HG03045 (cell line): ENCODE measurements around the gene ANGEL2.
"Not testable (repeated sequence)": the region's sequence is repeated elsewhere in the genome, so short reads cannot be mapped to it uniquely, and the experiment has no call there.

ENCODE experiments used
- ATAC-seq: cut with Tn5 transposase; IDR thresholded peaks from one replicate; pipeline ENCODE4 v1.9.1; 2021; ENCODE audit warnings: mild to moderate bottlenecking, moderate library complexity; ENCODE audit not compliant: unreplicated experiment

Gene ANGEL2

DNA sequence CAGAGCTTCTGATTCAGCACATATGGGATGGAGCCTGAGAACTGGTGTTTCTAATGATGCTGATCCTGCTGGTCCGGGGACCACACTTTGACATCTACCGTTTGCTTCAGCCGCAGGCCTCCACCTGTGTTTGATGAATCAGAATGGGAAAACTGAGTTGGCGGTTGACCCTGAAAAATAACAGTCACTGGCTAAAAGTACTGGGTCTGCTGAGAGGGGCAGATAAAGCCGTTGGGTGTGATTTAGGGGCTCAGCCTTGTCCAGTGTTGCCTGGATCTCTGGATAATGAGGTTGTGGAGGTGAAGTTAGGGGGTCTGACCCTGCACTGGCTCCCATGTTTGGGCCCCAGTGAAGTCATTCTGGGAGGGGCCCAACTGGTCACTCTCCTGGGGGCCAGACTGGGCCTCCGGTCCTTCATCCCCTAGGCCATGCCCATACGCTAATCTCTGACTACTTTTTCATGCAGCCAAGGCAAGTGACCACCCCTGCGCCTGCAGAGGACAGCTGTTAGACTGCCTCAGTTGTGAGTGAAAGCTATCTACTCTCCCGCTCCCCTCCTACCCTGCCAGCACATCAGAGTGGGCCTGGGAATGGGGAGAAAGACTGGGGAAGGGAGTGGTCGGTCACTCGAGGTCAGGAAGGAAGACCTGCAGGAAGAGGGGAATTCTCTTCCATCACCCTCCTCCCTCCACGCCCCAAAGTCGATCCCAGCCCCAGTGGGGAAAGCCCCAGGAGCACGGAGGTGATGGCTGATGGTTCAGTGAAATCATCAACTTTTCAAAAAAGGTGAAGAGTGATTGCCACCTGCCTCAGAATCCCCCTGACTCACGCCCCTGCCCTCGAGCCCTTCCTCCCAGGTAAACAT, 37.7 kb downstream of the ANGEL2 start:
- peak; percentile 38 for ATAC-seq

DNA sequence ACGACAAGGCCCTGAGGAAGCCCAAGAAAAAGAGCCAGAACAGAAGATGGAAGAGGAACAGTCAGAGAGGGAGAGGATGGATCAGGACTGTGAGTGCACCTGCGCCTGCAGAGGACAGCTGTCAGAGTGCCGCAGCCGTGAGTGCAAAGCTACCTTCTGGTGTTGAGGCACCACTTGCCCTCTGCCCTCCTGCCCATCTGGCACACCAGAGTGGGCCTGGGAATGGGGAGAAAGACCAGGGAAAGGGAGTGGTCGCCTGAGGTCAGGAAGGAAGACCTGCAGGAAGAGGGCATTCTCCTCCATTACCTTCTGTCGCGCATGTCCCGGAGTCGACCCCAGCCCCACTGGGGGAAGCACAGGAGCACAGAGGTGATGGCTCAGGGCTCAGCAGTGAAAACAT, 39.1 kb downstream of the ANGEL2 start:
- no peak for ATAC-seq

DNA sequence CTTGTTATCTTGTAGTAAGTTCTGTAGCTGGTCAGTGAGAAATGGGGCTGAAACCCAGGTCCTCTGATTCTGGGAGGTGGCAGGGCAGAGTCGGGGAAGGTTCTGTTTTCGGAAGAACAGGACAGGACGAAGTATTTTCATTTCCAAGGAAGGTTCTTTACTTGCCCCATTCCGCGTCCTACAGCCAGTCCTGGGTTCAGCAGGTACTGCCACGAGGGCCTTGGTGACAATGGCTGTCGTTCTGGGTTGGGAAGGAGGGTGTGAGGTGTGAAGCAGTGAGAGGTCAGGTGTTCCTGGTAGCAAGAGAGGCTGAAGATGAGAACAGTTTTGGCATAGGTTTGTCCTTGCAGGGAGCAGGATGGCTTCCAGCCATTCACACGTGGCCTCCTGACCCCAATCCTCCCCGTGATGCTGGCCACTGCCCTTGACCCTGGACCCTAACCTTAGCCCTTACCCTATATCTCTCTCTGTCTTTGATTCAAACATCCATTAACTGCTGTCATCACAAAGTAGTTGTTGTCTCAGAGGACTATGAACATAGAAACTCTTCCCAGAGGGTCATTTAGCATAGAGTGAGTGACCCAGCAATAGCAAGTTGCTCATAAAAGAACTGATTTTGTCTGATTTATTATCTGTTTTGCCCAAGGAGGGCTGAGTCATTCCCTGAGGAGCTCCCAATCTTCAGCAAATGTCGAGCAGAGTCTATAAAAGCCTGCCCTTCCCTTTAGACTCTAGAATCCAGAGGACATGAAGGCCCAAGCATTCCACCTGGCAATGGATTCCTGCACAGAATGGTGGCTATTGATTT, 40.4 kb downstream of the ANGEL2 start:
- ATAC-seq, result no peak

DNA sequence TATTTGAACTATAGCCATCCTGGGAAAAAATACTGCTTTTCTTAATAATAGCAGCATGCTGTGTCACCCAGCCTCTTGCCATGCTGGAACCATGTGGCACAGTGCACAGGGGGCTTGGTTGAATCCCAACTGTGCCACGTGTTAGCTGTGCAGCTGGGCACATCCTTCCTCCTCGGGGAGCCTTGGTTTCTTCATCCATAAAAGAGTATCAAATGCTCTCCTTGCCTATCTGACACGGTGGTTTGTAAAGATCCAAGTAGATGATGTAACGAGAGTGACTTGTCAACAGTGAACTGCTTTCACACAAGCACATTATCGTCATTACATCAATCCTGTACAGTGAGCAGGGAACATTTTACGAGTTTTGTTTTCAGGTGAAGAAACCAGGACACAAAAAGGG, 41.0 kb downstream of the ANGEL2 start:
- ATAC-seq, result no peak

DNA sequence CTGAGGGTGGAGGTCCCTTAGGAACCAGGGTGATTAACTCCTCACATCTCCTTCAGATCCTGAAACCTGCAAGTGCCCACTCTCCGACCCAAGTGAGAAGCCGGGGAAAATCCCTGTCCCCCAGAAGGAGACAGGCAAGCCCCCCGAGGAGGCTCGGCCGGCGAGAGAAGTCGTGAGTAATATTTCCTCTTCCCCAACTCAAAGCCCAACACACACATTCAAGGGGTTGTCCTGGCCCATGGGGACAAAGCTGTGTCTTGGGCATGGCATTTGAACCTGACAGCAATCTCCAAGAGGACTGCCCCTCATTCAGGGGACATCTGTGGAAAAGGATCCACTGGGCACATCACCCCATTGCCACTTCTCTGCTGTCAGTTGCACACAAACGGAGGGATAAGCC, 41.8 kb downstream of the ANGEL2 start:
- ATAC-seq, result no peak

DNA sequence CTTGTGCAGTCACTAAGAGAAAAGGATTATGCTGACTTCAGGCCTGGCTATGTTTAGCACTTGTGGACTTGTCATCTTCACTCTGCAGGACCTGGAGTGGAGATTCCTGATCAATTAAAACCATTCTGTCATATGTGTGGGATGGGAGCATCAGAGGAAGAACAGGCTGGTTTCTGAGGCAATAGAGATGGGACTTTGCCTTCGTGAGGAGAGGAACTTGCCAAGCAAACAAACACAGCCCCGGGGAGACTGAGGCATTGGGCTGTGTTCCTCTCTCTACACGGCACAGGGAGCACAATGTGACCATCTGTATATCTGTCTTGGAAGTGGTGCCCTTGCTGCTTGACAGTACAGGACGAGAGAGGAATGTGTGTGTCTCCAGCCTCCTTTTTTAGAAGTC, 42.2 kb downstream of the ANGEL2 start:
- ATAC-seq, result no peak

DNA sequence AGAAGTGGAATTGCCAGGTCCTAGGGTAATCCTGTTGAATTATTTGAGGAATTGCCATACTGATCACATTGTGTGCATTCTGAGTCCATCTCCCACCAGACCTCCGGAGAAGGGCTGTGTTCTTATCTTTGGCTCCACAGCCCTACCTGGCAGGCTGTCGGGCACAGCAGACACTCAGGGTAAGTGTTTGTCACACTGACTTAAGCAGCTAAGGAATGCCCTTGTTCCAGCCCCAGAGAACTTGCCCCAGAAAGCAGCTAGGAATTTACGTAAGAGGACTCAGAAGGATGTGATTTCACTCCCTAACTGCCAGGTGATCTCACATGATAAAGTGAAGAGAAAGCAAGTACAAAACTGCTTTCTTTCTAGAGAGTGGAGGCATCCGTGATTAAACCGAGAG, 44.4 kb downstream of the ANGEL2 start:
- ATAC-seq, result no peak

DNA sequence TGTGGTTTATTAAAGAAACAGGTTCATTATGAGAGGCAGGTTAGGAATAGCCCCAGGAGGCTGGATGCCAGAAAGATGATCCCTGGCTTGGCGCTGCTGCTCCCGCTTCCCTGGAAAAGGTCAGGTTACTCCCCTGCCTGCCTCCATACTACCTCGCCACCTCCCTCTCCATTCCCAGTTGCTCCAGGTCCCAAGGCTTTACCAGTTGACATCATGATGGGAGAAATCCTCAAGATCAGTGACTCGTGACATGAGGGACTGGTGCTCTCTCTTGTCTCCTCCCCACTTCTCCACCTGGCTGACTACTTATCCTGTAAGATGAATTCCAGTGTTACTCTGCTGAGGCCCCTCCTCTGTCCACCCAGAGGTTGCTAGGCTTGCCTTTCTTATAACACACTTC, 45.6 kb downstream of the ANGEL2 start:
- ATAC-seq, result no peak

DNA sequence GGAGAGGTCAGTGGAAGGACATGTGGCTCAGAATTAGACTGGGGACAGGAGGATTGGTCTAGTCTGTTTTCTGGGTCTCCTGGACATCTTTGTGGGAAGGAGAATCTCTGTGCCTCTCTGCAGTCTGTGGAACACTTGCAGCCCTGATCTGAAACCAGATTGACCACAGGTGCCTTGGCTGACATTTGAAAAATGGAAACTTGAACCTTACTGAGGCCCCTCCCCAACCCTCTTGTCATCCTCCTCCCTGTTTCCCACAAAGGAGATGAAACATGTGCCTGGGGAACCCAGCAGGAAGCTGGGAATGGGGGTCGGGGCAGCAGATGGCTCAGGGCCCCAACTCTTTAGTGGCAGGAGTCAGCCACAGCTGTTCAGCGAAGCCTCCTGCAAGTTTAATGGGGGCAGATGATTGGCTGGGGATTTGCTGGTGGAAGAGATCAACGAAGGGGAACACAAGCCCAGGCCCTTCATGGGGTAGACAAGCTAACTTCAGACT, 47.3 kb downstream of the ANGEL2 start:
- no peak for ATAC-seq

DNA sequence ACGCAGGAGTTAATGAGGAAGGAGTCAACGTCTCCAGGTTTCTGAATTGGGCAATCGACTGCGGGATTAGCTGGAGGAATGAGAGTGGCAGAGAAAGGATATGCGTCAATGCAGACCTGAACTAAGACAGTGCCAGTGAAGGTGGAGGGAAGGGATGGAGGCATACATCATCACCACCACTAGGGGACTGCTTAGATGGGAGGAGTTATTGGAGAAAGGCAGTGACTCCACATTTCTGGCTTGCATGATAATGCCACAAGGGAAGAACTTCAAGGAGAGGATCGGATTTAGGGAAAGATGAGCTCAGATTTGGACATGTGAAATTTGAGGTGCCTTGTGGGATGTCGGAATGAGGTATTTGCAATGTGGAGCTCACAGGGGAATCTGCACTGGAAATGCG, 47.9 kb downstream of the ANGEL2 start:
- no peak for ATAC-seq

DNA sequence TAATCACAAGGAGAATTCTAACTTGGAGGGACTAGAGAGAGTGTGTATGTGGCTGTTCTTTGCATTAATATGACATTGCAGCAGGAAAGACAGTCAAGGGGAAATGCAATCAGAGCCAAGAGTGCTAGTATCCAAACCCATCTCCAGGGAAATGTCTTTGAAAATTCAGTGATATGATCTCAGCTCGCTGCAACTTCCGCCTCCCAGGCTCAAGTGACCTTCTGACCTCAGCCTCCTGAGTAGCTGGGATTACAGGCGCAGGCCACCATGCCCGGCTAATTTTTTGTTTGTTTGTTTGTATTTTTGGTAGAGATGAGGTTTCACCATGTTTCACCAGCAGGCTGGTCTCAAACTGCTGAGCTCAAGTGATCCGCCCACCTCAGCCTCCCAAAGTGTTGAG, 49.1 kb downstream of the ANGEL2 start:
- no peak for ATAC-seq

DNA sequence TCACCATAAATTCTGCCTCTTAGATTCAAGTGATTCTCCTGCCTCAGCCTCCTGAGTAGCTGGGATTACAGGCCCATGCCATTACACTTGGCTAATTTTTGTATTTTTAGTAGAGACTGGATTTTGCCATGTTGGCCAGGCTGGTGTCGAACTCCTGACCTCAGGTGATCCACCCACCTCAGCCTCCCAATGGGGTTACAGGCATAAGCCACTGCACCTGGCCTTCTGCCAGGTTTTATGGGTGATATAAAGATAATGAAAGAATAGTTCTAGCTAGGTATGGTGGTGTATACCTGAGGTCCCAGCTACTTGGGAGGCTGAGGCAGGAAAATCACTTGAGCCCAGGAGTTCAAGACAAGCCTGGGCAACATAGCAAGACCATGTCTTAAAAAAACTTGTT, 50.7 kb downstream of the ANGEL2 start:
- ATAC-seq, result not testable (repeated sequence)

DNA sequence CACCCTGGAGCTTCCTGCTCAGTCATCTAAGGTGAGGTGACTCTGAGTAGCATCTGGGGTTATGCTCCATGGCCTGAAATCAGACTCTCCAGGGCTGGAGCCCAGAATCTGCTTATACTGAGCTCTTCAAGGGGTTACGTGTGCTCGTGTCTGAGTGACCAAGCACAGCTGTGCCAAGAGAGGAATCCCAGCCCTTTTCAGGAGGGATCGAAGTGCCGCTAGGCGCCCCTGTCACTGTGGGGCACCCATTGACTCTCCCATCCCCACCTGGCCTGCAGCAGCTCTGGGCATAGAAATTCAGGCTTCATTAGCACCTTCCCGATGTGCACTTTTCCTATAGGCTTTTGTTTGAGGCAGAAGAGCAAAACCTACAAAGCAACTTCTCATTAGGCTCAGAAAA, 51.6 kb downstream of the ANGEL2 start:
- ATAC-seq, result no peak

DNA sequence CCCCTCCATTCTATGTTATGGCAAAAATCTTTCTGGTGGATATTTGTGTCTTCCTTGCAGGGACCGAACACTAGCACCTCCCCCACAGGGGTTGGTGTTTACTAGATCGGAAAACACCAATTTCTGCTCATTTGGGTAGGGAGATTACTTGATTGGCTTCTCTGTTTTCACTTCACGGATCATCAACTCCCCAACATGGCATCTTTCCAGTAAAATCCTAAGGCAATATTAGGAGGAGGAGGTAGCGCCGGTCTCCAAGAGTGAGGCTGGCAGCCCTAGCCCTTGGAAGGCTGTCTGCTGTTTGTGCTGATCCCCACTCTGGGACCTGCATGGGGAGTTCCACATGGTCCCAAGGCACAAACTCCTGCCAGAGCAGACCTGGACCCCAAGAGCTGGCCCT, 53.2 kb downstream of the ANGEL2 start:
- ATAC-seq, result no peak

DNA sequence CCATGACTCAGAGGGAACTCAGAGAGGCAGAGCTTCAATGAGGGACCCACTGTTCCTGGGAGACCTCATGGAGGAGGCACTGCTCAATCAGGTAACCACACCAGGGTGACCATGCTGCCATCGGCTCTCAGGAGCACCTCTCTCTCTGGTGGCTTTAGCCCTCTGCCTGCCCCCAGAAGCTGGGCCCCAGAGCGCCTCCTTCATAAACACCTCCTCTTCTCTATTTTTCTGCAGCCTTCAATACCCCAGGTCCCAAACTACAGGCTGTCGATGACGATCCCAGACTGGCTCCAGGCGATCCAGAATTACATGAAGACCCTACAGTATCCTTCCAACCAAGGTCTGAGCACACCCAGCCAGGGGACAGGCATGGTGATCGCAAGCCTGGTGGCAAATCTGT, 54.7 kb downstream of the ANGEL2 start:
- no peak for ATAC-seq

DNA sequence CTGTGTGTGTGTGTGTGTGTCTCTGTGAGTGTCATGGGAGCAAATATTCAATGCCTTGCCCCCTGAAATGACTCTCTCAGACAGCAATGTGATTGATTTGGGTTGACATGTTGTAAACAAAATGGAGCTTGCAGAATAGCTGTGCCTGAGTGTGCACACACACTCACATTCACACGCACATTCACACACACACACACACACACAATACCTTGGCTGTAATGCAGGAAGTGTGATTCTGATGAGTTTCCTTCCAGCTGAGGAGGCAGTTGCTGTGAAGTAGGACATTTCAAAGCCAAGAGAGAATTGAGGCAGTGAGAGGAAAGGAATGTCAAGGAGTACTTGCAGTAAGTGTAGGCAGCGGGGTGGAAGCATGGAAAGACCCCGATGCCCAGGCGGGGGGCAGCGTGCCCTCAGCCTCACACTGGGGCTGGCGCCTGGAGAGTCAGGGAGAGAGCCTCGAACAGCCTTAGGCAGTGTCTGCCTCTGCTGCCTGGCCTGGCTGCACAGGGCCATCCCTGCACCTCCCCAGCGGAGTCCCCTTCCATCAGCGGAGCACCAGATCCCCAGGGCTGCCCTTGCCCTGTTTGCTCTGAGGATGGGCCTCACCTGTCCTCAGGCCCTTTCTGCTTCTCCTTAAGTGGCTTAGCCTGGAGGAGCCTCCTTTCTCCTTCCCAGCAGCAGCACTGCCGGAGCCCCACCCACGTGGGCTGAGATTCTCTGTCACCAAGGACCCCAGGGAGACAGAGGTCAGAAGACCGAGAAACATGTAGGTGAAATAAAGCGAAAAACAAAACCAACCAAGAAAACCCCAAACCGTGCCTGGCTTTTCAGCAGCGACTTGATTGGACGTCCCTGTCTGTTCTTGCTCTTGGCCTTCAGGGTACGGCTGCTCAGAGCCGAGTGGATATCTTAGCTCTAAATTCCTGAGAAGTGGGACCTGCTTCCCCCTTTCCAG, 56.1 kb downstream of the ANGEL2 start:
- ATAC-seq, result peak; percentile 63

DNA sequence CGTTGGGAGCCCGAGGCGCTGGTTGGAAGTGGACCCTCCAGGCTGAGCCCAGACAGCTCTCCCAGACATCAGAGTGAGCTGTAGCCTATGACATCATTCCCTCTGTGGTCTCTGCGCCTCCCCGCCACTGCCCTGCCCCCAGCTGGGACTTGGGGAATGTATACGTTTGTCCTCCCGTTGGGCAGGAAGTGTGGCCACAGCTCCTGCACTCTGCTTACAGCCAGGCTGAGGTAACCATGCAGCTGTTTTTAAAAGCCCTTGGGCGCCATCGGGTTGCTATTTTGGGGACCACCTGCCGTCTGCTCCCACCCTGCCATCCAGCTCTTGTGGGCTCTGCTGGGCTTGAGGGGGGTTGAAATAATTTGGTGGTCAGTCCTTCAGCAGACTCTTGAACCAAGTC, 57.5 kb downstream of the ANGEL2 start:
- no peak for ATAC-seq

DNA sequence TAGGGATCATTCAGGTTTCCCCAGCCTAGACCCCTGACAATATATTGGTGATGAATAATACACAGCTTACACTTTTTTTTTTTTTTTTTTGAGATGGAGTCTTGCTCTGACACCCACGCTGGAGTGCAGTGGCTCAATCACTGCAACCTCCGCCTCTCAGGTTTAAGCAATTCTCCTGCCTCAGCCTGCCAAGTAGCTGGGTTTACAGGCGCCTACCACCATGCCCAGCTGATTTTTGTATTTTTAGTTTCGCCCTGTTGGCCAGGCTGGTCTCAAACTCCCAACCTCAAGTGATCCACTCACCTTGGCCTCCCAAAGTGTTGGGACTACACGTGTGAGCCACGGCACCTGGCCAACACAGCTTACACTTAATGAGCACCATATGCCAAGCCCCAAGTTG, 58.1 kb downstream of the ANGEL2 start:
- no peak for ATAC-seq

DNA sequence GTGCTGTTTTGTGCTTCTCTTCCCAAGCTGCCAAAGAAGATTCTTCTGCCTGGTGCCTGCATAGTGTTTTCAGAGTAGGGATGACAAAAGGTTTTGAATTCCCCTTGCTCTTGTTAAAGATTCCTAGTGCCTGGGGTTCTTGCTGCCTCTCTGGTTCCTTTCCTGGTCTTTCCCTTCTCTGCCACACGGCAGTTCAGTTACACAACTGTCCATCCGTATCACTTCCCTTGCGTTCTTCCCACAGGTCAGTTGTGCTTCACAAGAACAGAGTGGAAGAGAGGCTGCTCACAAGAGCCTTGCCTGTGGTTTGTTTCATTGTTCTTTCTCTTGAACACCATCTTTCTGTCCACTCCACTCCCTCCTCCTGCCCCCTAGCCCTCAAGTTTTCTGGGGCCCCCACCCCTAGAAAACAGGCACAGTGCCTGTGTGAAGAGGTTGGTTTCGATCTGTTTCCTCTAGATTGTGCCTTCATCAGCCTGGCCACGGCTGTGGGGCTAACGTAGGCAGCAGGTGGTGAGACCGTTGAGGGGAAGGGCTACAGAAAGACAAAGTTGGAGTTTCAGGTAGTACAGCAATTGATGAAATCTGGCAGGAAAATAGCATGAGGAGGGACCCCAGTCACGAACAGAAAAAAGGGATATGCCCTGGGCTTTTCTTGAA, 59.6 kb downstream of the ANGEL2 start:
- ATAC-seq, result no peak

DNA sequence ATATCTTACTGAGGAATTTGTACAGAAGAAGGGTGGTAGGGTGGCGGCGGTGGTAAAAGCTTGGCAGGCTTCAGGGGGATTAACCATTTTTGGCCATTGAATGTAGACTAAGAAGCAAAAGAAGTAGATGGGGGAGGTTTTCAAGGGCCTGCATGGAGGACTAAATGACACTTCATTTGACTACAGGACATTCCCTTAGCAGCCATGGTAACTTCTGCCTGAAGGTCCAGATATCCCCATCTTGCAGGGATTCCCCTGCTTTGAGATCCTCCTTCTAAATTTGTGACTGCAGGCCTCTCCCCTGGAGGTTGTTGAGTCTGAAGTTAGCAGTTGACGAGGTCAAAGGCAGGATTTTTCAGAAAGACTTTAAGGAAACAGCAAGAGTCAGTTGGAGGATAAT, 60.6 kb downstream of the ANGEL2 start:
- peak; percentile 20 for ATAC-seq
